Smooth muscle cell (in vitro differentiated cells): Measurements from ENCODE around the gene UGT1A5. TPM values are rescaled to one million over a fixed set of nuclear protein-coding genes. Genes with fewer than 3 reads are reported as not detected.

Experiments
- DNase-seq: peaks from one replicate; lab custom pipeline; 2025; ENCODE audit not compliant: unreplicated experiment; lab: John Stamatoyannopoulos, UW
- H2AFZ ChIP-seq: fragments of 200-600 bp; sonication (generic); 2 replicates; pipeline ENCODE4 v1.6.0; 2016; ENCODE audit warnings: antibody characterized with exemption, low read depth, mild to moderate bottlenecking
- H3F3A ChIP-seq: fragments of 200-600 bp; sonication (generic); 2 replicates; pipeline ENCODE4 v1.6.0; 2017; ENCODE audit warnings: antibody characterized with exemption, low read depth
- H3K27ac ChIP-seq: fragments of 200-600 bp; sonication (generic); 2 replicates; pipeline ENCODE4 v1.5.1; 2016; ENCODE audit warnings: low read depth, mild to moderate bottlenecking
- H3K27me3 ChIP-seq: fragments of 200-600 bp; sonication (generic); 2 replicates; pipeline ENCODE4 v1.6.1; 2016; ENCODE audit warnings: low read depth, mild to moderate bottlenecking
- H3K36me3 ChIP-seq: fragments of 200-600 bp; sonication (generic); 2 replicates; pipeline ENCODE4 v1.5.1; 2016; ENCODE audit warnings: low read depth
- H3K4me1 ChIP-seq: fragments of 200-600 bp; sonication (generic); 2 replicates; pipeline ENCODE4 v1.5.1; 2016; ENCODE audit warnings: low read depth
- H3K4me2 ChIP-seq: fragments of 200-600 bp; sonication (generic); 2 replicates; pipeline ENCODE4 v1.6.0; 2016; ENCODE audit warnings: mild to moderate bottlenecking
- H3K4me3 ChIP-seq: fragments of 200-600 bp; sonication (generic); 2 replicates; pipeline ENCODE4 v1.5.1; 2016; ENCODE audit warnings: mild to moderate bottlenecking
- H3K79me2 ChIP-seq: fragments of 200-600 bp; sonication (generic); 2 replicates; pipeline ENCODE4 v1.6.0; 2016; ENCODE audit warnings: low read depth, mild to moderate bottlenecking
- H3K9ac ChIP-seq: fragments of 200-600 bp; sonication (generic); 2 replicates; pipeline ENCODE4 v1.6.0; 2016; ENCODE audit warnings: low read depth
- H3K9me3 ChIP-seq: fragments of 200-600 bp; sonication (generic); replicated peaks from 2 replicates; pipeline ENCODE4 v1.5.1; 2016; ENCODE audit warnings: low read depth
- H4K20me1 ChIP-seq: fragments of 200-600 bp; sonication (generic); 2 replicates; pipeline ENCODE4 v1.6.0; 2016; ENCODE audit warnings: low read depth
- WGBS: methylation state at CpG from one replicate; pipeline ENCODE4 v1.1.7; 2016; ENCODE audit warnings: low lambda C conversion rate; 5-methylcytosine and 5-hydroxymethylcytosine counted together
- polyA plus RNA-seq: library from polyadenylated mRNA; unstranded; fragments of >200 nt; fragmentation: Nextera tagmentation; extraction: Ambion mirVana; gene quantifications from 2 replicates; pipeline ENCODE4 v1.2.1, GENCODE V29; 2016
- total RNA-seq: library from RNA; depleted of rRNA; stranded (reverse); fragments of >200 nt; gene quantifications from 2 replicates; pipeline ENCODE4 v1.2.3, GENCODE V29; 2014
- TF ChIP-seq, protein P1 (sequence below): fragments of 200-600 bp; sonication (generic); IDR thresholded peaks from 2 replicates; pipeline ENCODE4 v1.5.1; 2017; ENCODE audit warnings: borderline replicate concordance, mild to moderate bottlenecking, antibody characterized with exemption; ENCODE audit not compliant: insufficient read depth, poor library complexity, severe bottlenecking

The UGT1A5 gene
- not detected in 2 replicates for total RNA-seq
- not detected in 2 replicates for polyA plus RNA-seq

- Histone ChIP-seq H3K9me3 (no peaks in the 10 kb centered on the region), H4K20me1 (no peaks in the 10 kb centered on the region), H3K36me3 (no peaks in the 10 kb centered on the region), H3K4me3 (no peak within 1 kb of the TSS), H2AFZ (no peak within 1 kb of the TSS), H3K9ac (no peak within 1 kb of the TSS), H3K79me2 (no peaks in the 10 kb centered on the region), H3K4me2 (no peak within 1 kb of the TSS), H3F3A (no peaks in the 10 kb centered on the region), H3K4me1 (no peaks in the 10 kb centered on the region), H3K27me3 (no peaks in the 10 kb centered on the region), H3K27ac (no peak within 1 kb of the TSS)
- 92% methylated on average over 14 of the region's 14 CpGs for WGBS
- TF ChIP-seq, protein P1, sequence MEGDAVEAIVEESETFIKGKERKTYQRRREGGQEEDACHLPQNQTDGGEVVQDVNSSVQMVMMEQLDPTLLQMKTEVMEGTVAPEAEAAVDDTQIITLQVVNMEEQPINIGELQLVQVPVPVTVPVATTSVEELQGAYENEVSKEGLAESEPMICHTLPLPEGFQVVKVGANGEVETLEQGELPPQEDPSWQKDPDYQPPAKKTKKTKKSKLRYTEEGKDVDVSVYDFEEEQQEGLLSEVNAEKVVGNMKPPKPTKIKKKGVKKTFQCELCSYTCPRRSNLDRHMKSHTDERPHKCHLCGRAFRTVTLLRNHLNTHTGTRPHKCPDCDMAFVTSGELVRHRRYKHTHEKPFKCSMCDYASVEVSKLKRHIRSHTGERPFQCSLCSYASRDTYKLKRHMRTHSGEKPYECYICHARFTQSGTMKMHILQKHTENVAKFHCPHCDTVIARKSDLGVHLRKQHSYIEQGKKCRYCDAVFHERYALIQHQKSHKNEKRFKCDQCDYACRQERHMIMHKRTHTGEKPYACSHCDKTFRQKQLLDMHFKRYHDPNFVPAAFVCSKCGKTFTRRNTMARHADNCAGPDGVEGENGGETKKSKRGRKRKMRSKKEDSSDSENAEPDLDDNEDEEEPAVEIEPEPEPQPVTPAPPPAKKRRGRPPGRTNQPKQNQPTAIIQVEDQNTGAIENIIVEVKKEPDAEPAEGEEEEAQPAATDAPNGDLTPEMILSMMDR = no peak
- DNase-seq = no peak
Observed at GRCh38 chr2:233712611-233713261, at the start of gene UGT1A5. Gene UGT1A5 (plus strand): TSS chr2:233712907. CDS start chr2:233712992, 85 bp downstream.

DNA sequence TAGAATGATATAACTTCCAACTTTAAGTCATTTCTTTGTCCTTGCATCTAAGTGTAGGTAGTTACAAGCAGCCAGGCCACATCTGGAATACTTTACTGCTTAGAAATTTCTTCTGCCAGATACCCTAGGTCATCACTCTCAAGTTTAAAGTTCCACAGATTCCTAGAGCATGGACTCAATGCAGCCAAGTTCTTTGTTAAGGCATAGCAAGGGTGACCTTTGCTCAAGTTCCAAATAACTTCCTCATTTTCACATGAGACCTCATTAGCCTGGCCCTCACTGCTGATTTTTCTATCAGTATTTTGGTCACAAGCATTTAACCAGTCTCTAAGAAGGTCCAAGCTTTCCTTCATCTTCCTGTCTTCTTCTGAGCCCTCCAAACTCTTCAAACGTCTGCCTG, 48.8 kb upstream of the UGT1A5 start:
- Histone ChIP-seq H4K20me1 (no peaks in the 10 kb centered on the region), H3K79me2 (no peaks in the 10 kb centered on the region), H2AFZ (no peak overlapping the region), H3K4me2 (no peak overlapping the region), H3K27me3 (peaks cover 4% of the 10 kb centered on the region), H3K27ac (no peak overlapping the region), H3F3A (no peaks in the 10 kb centered on the region), H3K36me3 (no peaks in the 10 kb centered on the region), H3K9ac (no peak overlapping the region), H3K9me3 (no peaks in the 10 kb centered on the region), H3K4me1 (no peaks in the 10 kb centered on the region), H3K4me3 (no peak overlapping the region)
- TF ChIP-seq, protein P1 = no peak
- DNase-seq = no peak
- WGBS = 70% methylated on average over 1 of the region's 1 CpG

DNA sequence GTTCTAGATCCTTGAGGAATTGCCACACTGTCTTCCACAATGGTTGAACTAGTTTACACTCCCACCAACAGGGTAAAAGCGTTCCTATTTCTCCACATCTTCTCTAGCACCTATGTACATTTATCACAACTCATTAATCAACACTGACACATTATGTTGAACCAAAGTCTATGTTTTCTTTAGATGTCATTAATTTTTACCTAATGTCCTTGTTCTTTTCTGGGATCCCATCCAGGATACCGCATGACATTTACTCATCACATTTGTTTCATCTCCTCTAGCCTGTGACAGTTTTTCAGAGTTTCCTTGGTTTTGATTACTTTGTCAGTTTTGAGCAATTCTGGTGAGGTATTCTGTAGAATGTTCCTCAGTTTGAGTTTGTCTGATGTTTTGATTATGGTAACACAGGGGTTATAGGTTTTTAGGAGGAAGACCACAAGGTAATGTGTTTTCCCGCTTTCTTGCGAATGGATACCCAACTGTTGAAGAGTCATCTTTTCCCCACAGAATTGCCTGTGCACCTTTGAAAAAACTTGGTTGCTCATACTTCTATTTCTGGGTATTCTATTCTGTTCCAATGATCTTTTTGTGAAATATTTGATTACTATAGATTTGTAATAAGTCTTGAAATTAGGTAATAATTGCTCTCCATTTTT, 44.0 kb upstream of the UGT1A5 start:
- Histone ChIP-seq H3K4me2 (no peak overlapping the region), H3K9me3 (no peaks in the 10 kb centered on the region), H3K4me3 (no peak overlapping the region), H3K4me1 (no peaks in the 10 kb centered on the region), H4K20me1 (no peaks in the 10 kb centered on the region), H3K36me3 (no peaks in the 10 kb centered on the region), H3K79me2 (no peaks in the 10 kb centered on the region), H3K27me3 (no peaks in the 10 kb centered on the region), H2AFZ (no peak overlapping the region), H3K27ac (no peak overlapping the region), H3F3A (no peaks in the 10 kb centered on the region), H3K9ac (no peak overlapping the region)
- WGBS = 97% methylated on average over 4 of the region's 4 CpGs
- no peak for DNase-seq
- TF ChIP-seq, protein P1 = no peak
